Muscle of arm (tissue), 12 donors: Measurements from ENCODE around the gene GPRC5B. TPM values are rescaled to one million over a fixed set of nuclear protein-coding genes. Genes with fewer than 3 reads are reported as not detected.

Source experiments
- DNase-seq: peaks from one replicate; pipeline ENCODE4 v3.0.0-alpha.2; 2013
- polyA plus RNA-seq, 12 donors: library from polyadenylated mRNA; unstranded; fragments of 120-200 nt; gene quantifications; one replicate each; pipeline ENCODE4 v1.2.1, GENCODE V29; 2013; ENCODE audit not compliant: insufficient read length in 12 of 12

Gene GPRC5B
- polyA plus RNA-seq, 12 donors, result 61.2 to 222 (median 92.2) TPM

DNA sequence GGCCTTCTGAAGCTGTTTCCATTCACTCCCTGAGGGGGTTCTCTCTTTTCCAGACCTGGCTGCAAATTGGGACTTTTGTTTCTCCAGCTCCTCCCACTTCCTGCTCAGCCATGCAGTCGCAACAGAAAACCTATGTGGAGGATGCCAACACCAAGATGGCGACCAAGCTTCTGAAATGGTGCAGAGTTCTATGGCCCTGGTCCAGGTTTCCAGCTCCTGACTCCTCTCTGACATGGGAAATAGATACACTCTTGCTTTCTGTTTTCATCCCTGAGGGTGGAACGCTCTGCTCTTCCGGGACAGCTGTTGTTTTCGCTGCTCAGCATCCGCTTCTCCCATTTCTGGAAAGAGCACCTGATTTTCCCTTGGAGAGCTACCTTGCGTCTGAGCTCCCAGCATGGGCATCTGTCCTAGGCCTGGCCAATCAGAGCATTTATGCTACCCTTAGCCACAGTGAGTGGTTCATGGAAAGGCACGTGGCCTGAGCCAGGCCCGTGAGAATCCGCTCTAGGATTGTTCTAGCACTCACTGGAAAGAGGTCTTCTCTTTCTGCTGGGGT, 8.1 kb downstream of the GPRC5B start:
- peak; percentile 28 for DNase-seq

DNA sequence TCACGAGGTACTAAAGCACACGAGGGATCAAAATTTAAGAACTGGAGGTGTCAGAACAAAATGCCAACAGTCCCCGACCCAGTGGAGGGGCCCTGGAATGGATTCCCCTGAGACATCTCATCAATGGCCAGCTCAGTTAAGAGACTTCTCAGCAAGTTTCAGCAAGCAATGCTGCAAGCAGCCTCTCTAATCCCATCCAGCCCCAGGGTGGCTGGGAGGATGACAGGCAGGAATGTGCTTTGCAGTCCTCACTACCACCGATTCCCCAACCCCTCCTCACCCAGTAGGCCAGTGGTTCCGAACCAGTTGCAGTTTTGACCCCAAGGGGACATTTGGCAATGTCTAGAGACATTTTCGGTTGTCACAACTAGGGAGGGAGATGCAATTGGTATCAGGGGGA, 8.7 kb downstream of the GPRC5B start:
- DNase-seq, result no peak

DNA sequence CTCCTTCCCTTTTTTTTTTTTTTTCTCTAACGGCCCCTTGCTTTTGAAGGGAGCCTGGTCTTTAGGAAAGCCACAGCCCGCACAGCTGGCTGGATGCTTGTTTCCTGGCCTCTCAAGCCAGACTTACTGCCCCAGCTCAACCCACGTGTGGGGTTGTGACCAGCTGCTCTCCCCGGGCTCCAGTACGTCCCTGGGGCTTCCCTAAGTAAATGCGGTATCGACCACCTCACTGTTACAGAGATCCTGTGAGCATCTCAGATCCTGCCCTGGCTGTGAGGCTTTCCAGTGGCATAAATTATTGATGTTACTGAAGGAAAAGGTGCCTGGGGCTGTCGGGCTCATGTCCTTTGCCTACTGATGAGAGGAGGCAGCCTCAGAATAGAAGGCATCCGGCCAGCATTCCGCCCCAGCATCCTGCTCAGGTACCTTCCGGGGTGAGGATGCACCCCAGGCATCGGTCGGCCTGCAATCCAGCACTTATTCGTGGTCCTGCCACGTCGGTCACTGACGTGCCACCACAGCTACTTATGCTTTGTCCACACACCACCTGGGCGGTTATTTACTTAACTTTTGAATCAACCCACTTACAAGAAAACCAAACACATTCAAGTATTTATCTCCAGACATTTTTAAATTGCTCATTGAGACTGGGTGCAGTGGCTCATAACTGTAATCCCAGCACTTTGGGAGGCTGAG, 9.6 kb downstream of the GPRC5B start:
- DNase-seq, result no peak

DNA sequence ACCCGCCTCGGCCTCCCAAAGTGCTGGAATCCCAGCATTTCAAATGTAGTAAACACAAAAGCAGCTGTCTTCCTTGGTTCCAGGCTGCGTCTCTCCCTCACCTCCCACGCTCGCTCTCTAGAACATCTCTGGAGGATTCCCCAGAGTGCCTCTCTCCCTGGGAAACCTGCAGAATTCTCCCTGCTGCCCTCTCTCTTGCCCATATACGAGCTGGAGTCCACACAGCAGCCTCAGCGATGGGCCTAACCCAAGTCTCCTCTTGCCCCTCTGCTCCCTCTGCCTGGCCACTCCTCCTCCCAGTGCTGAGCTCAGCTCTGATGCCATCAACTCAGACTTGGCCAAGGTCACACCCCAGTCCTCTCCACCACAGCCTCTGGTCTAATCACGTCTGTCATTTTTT, 10.6 kb downstream of the GPRC5B start:
- no peak for DNase-seq

DNA sequence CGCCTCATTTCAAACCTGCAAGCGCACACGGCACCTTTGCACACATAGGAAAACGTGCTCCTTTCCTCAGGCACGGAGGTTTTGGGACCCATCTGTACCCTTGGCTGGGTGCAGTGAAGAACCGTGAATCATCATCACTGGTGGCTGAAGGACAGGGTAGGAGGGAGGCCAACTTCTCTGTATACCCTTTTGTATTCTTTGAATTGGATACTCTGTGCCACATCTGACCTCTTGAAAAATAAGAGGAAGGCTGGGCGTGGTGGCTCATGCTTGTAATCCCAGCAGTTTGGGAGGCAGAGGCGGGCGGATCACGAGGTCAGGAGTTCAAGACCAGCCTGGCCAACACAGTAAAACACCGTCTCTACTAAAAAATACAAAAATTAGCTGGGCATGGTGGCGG, 11.7 kb downstream of the GPRC5B start:
- DNase-seq, result no peak

DNA sequence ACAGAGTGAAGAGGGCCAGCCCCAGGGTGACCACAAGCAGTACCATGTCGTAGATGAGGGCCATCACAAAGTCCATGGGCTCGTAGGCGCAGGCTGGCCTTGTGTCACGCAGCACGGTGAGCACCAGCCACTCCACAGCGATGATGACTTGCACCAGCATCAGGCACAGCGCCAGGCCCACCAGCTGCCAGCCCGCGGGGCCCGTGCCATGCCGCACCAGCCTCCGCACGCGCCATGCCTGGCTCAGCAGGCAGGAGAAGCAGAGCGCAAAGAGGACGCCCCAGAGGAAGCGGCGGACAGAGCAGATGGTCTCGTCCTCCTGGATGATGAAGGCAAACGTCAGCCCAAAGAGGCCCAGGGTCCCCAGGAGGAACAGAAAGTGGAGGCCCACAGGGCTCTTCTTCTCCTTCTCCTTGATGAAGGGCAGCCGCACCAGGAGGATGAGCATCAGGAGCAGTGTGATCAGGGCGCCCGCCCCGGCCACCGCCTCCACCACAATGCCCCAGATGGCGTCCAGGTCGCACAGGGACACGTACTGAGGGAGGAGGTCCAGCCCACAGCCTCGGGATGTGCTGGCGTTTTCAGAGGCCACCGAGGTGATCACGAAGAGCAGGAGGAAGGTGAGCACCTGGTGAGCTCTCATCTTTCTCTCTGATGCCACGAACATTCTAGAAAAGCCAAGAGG, 12.3 kb downstream of the GPRC5B start:
- no peak for DNase-seq

DNA sequence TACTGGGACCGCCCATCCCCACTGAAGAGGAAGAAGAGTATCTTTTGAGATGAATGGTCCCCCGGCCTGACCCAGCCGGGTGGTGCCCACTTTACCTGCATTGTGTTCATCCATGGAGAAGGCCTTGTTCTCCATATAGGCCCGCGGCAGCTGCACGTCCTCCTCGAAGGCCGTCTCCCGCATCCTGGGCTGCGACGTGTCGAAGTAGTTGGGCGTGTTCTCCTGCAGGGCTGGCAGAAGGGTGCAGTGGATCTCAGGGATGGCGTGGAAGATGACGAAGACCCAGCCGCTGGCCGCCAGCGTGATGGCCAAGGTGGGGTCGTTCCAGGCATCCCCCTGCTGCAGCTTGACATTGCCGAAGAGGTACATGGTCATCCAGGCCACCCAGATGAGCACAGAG, 12.9 kb downstream of the GPRC5B start:
- DNase-seq, result no peak

DNA sequence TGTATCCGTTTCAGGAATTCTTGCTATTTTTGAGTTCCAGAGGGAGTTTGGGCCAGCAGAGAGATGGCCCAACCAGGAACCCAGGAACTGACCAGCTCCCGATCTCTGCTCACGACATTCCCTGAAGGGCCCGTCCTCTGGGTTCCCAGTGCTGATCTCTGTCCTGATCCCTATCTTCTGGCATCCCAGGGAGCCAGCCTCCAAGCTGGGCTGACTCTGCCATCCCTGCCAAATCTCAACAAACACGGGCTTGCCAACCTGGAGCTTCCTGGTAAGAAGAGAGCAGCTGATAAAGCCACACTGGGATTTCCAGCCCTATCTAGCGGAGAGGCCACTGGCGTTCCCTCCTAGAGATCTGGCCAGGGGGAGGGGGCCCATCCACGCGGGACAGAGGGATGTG, 16.2 kb downstream of the GPRC5B start:
- DNase-seq, result no peak

DNA sequence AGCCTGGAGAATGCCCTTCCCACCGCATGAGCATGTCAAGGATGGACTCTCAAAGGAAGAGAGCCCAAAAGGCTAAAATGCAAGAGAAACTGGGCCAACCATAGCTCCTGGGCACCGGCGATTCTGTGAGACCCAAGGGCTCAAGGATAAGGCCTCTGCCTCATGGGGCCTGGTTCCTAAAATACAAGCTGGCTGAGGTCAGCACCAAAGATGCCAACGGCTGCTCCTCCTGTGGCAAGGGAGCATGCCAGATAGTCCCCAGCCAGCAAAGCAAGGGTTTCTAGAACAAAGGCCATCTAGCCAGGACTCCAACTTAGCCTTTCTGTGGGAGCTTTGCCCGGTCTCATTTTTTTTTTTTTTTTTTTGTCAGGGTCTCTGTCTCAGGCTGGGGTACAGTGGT, 20.1 kb downstream of the GPRC5B start:
- DNase-seq, result no peak

DNA sequence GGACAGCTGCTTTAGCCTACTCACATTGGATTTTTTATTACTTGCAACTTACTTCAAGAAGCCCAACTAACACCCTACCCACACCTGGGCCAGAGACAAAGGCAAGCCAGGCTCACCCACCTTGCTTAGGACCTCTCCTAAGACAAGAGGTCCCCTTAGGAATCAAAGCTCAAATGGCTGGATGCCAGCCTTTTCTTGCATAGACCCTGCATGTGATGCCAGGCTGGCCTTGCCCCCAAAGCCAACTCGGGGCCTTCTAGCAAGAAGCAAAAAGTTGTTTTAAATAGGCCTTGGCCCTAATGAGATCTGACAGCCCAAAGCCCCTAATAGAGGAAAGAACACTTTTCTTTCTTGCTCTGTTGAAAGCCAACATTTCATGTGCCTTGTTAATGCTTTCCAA, 20.7 kb downstream of the GPRC5B start:
- DNase-seq, result no peak

DNA sequence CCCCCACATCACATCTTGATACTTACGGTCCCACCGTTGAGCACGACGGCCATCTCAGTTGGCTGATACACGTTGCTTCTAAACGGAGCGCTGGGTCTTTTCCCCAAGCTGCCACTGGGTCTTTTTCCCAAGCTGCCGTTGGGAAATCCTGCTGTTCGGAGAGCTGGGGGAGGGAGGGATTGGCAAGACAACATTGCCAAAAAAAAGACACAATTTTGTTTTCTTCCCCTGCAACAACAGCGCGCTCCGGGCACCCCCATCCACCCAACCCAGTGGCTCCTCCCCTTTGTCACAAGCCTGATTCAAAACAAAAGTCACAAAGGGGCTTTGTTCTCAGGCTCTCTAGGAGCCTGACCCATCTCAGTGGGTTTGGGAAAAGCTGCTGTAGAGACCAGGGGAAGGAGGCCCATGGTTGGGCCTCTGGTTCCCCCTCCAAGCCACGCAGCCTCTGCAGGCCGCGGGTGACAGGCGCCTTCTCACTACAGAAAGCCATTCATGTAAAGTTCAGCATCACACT, 22.8 kb downstream of the GPRC5B start:
- no peak for DNase-seq

DNA sequence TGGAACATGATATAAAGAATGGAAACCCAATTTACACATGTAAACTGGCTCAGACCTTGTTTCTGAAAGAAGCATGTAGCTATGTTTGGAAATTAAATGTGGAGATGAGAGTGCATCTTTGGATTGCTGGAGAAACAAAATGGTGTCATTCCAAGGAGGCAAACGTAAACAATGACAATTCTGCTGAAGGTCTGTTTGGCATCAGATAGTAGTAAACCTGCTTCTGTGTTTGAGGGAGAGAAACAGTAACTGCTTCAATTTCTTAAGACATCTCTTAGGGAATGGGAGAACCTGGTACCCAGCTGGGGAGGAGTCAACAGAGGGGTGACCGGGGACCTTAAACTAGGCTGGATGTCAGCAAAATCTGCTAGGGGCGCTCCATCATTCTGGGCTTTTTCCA, 23.5 kb downstream of the GPRC5B start:
- DNase-seq, result no peak

DNA sequence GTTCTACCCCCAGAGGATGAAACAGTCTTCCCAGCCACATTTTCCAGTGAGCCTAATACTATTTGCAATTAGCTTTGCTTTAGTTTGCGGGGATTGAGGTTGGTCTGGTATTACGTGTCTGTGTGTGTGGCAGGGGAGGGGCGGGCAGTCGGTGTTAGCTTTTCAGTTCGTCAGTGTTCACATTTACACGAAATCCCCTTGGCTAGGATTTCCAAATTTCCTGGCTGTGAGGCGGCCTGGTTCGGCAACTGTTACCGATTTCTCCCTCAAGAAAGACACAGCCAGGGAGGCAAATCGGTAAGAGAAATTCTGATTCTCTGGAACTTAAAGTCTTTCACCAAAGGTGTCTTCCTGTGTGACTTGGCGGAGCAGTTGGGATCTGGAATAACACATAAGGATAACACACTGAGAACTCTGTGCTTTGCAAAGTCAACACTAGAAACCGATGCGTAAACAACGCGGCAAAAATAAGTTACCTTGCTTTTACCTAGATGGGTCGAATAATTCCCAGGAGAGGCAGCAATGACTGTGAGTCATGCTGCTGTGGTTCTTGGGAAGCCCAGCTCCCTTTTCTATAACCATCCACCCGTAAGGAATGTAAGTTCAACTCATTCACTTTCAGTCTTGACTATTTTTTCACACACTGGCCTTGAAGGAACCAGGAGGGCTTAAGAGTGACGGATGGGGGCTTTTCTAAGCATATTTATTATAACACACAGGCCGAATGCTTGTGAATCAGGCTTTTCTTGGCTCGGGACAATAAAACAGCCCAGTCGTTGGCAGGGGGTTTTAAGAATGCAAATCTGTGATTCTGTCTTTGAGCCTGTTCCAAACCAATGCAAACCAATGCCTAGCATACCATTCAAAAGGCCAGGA, 24.2 kb downstream of the GPRC5B start:
- no peak for DNase-seq

DNA sequence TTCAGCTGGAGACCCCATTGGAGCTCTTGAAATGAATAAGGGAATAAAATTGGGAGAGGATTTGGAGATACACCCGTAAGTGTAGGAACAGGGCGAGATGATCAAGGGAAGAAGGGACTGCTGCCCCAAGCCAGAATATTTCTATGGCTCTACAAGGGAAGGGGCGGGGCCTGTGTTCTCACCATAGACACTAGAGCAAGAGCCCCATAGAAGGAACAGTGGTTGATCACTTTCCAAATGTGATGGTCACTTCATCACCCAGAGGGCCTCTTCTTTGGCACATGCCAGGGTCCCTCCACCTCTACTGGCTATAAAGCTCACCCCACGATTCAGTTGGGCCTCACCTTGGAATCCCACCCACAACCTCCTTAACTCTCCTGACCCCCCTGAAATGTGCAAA, 25.0 kb downstream of the GPRC5B start:
- no peak for DNase-seq

DNA sequence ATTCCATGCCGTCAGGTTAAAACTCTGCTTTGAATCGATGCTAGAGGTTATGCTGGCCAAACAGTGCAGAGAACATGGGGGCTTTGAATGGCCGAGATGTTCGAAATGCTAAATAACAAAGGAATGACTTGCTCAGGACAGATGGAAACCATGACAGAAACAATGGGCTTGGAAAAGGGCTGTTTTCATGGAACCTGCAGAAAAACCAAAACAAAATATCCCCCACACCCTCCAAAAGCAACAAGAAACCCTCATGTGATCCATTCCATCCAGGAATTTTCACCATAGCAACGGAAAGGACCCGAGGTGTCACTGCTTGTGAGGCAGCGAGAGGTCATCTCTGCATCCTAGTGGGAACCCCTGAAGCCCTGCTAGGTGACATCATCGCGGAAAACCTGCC, 25.5 kb downstream of the GPRC5B start:
- DNase-seq, result no peak

DNA sequence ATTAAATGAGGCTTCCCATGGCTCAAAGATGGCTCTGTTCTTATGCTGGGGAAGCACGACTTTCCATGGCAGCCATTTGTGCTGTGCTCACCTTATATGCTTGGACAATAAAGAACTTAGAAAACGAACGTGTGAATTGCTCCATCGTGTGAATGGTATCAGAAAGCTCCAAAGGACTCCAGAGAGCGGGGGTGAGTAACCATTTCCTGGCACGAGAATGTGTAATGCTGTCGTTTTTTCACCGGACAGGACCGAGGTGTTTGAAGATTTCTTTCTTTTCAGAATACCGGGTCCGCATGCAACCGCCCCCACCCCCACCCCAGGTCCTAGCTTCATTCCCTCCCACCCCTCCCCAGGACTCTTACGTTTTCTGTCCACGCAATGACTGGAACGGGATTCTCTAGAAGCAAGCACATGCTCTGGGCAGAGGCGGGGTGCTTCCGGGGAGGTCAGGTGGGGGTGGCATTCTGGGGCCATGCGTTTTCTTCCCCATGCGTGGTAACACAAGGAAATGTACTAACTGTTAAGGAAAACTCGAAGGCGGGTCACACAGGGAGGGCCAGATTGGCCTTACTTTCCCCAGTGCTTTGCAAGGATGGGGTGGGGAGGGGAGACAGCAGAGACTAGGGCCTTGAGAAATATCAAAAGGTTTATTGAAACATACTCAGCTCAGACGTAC, 26.2 kb downstream of the GPRC5B start:
- DNase-seq, result no peak

DNA sequence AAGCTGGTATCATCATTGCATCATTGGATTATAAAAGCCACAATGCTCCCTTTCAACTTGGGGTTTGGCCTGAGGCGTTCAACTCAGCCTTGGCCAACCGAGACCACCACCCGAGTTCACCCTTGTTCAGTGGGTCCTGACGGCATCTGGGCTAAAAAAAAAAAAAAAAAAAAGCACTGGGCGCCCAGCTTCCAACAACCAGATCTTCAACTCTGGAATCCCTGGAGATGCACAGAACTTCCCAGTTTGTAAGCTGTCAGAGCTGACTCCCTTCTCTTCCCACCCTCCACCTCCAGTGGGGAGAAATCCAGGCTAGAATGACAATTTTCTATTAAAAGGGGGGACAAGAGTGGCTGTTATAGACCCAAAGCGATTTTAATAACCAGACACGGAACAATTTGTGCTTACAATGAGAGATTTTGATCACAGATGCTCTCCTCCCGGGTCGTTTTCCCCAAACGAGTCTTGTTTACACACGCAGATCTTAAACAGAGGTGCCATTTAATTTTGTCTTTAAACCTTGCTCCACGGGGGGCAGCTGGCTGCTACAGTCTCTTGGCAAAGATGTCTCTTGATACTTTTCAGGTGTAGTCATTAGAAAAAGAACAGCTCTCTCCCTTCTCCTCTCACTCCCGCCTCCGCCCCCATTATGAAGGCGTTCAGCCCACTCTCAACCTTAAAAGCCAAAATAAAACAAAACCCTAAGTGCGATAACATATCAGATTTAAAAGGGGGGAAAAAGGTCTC, 26.9 kb downstream of the GPRC5B start:
- DNase-seq, result no peak

DNA sequence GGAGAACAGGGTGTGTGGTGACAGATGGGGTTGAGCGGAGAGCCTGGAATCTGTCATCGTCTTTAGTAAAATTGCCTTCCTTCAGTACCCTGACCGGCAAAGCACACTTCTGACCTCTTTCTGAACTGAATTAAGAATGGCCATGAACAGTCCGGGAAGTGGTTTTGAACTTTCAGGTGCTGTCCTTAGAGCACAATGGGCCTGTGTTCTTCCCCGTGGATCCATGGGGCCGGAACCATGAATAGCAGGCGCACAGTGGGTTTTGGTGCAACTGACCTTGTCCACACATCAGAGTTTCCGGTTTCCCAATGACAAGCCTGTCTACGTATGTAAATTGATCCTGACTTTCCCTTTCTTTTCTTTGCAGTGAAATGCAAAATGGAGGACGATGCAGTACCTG, 28.5 kb downstream of the GPRC5B start:
- DNase-seq, result no peak

DNA sequence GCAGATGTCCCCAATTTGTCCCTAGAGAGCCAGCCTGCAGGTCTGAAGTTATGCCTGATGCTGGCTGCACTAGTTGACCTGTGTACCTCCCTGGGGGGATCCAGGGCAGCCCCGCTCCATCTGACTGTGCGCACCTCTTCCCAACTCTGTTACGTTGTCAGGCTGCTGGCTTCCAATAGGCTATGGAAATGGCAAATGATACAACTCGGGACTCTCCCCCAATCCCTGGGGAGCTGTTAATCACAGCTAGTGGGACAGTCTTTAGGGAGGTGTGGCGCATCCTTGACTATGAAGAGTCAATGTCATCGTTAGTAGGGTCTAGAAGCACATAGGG, 30.1 kb downstream of the GPRC5B start:
- no peak for DNase-seq

DNA sequence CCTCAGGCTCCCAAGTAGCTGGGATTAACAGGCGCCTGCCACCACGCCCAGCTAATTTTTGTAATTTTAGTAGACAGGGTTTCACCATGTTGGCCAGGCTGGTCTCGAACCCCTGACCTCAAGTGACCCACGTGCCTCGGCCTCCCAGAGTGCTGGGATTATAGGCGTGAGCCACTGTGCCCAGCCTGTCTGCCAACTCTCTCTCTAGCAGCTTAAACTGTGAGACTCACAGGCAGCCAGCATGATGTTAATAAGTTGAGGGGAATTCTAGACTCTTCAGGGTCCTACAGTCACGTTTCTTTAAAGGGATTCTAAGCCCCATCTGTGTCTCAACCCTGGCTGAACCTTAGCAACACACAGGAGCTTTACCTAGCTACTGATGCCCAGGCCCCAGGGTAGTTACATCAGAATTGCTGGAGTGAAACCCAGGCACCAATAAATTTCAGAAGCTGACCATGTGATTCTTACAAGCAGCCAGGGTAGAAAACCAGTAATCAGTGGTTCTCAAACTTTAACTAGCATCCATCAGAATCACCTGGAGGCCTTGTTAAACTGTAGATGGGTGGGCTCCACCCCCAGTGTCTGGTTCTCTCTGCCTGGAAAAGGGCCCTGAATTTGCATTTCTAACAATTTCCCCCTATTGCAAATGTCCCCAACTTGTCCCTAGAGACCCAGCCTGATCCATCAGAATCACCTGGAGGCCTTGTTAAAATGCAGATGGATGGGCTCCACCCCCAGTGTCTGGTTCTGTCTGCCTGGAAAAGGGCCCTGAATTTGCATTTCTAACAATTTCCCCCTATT, 30.7 kb downstream of the GPRC5B start:
- no peak for DNase-seq
